Measurements from ENCODE around the gene CHIT1. TPM values are rescaled to one million over a fixed set of nuclear protein-coding genes. Genes with fewer than 3 reads are reported as not detected.

Gene CHIT1
- total and polyA plus RNA-seq, 2 of the 8 experiments (the other 6 are each of a cell fraction or from before 2014, with no cell fraction given) = not detected

- TF ChIP-seq RXRA (IDR thresholded peaks at IDR 0.05; ENCODE audit: insufficient read depth, low read depth, low read length) (no peak), CTBP2 (IDR thresholded peaks at IDR 0.05; ENCODE audit: borderline replicate concordance, insufficient read depth, insufficient read length, low read length) (no peak), EGR1 (IDR thresholded peaks at IDR 0.05; ENCODE audit: borderline replicate concordance, low read depth, low read length) (no peak)
Observed at GRCh38 chr1:203273869-203274602, 44.6 kb upstream of the CHIT1 start (continued).

Measured in H1 (cell line).